Mesenteric fat pad (tissue), 1 donor: ENCODE data around the gene KCNC2. TPM values are rescaled to one million over a fixed set of nuclear protein-coding genes. Genes with fewer than 3 reads are reported as not detected.

Experiments used
- DNase-seq: peaks from one replicate; pipeline ENCODE4 v3.0.0-alpha.2; 2020; ENCODE audit warnings: low spot score
- total RNA-seq: library from RNA; stranded (reverse); fragmentation: NEBNext Ultra II Directional; extraction: Animal tissue kit (Norgen Biotek cat#: 25700); gene quantifications from one replicate; pipeline ENCODE4 v1.2.1, GENCODE V29; 2021
- donor health status: DM: yes; HTN: yes; CAD: no.

KCNC2 gene
- total RNA-seq, 1 donor from 2014 or later = not detected

DNA sequence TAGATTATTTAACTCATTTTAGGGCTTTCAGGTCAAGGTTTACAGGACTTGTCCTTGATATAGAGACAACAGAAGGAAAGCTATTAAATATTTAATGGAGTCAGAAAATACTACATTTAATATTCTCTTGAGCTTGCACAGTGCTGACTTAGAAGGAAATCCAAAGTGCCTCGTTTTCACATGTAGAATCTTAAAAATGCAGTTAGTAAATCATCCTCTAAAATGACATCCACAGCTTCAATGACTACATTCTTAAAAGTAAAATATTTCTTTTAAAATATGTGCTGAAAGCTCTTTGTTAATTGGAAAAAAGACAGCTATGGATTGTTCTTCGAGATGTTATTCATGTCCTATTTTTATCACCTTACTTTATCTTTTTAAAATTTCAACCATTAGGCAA is 146.9 kb downstream of the KCNC2 start:
- no peak for DNase-seq

DNA sequence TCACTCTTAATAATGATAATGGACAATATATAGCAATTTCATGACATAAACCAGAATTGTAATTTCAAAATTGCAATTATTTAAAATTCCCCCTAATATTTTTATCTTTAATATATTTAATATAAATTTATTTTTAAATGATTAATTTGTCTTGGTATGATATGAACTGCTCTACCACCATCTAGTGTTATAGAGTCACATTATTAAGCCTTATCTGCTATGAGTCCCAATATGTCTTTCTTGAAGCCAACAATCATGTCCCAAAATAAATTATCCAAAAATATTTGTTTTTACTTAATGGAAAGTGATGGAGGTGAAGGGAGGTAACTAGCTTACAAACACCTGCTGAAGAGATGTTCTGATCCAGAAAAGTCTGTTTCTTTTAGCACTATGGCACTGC is 151.4 kb downstream of the KCNC2 start:
- DNase-seq = no peak

DNA sequence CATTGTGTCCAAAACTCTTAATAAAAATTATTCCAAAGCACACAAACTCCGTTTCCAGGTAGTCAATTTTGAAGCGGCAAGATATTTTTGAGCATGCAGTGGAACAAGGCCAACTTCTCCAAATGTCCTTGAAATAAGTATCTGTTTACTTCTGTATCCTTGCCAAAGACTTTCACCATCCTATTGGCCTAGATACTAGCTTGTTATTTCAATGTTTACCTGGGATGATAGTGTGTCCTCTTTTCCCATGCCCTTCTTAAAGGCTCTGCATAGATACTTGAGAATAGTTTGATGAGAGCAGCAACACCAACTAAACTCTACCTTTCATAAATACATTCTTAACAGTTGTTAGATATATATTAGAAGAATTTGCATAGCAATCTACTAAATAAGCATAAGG is 160.9 kb downstream of the KCNC2 start:
- no peak for DNase-seq

DNA sequence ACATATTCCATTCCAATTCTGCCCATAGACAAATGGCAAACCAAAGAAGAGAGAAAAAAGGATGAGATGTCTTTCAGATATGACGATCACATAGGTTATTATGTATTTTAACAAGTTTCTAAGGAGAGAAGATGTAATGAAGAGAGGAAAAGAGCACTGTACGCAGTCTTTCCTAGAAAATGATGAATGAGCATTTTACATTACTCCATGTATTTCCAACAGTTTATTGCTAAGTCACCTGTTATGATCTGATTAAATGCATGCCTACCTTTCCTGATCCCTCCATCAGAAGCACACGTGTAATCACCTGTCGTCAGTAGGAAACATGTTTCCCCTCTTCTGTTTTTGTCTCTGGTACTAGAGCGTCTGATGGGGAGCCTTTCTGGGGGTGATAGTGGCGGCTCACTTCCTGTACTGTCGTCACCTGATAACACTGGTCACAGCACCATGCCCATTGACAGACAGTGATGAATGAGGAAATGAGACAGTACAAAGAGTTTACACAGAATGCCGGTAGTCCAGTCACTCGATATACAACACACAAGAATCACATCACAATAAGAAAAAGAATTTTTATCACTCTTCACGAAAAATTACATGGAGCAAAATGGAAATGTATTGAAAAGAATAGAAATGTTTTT is 161.6 kb downstream of the KCNC2 start:
- no peak for DNase-seq

DNA sequence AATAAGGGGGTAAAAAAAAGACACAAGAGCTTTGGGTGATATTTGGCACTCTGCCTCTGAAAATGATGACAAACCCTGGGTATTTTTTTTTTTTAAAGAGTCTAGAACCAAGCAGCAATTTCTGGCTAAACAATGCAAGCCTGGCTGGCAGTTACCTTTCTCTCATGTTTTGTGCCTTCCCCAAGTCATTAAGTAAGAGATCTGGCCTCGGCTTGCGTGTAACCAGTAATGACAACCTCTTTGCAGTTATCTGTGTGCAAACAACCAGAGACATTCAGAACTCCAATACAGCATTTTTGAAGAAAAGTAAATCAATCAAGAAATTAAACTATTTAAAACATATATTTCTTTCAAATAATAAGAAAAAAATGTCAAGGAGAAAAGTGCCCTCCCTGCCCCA is 167.5 kb downstream of the KCNC2 start:
- no peak for DNase-seq

DNA sequence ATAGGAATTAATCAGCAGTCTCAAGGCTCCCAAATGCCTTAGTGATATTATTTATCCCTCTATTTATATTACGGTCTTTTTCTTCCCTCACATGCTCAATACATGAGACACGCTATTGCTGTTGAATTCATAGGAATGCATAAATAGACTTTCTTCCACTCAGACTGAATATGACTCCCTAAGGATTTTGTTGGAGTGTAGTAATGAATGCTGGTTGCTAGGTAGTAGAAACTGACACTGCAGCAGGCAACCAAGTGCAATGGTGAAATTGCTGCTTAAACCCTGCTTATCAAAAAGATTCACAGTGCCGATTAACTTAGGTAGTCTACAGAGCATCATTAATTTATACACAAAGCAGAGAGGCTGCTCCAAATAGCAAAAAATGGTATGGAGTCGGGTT is 168.2 kb downstream of the KCNC2 start:
- DNase-seq = no peak

DNA sequence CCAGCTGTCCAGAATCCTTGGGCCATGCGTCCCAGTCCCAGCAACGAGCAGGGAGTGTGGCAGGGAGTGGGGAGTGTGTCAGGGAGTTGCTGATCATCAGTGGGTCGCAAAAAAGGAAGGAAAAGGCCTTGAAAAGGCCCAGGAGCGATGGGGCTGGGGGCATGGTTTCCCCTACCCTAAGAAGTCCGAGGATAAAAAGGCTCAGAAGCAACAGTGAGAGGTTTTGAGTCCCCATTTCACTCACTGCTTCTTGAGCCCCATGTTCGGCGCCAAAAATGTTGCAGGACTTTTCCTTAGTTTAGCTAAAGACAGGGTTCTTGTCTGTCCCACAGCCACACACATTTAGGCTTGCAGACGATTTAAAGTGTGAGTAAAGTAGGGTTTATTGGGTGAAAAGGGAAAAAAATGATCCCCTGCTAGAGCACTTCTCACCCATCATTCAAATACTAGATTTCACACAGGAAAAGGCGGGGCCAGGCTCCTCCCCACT is 189.5 kb downstream of the KCNC2 start:
- DNase-seq = no peak

DNA sequence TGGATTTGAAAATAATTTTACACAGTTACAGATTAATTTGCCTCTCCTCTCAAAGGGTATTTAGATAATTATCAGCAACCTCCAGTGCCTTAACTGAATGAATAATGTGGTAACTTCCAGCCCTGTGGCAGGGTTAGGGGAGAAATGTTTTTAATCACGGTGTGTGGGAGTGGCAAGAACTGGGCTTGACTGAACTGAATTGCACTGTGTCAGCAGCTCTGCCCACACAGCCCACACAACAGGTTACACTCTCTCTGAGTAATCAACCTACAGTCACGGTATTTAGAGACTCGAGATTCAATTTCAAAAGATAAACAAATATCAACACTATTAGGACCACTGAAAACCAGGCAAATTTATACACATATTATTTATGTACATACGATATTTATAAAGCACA is 198.5 kb downstream of the KCNC2 start:
- DNase-seq = no peak

DNA sequence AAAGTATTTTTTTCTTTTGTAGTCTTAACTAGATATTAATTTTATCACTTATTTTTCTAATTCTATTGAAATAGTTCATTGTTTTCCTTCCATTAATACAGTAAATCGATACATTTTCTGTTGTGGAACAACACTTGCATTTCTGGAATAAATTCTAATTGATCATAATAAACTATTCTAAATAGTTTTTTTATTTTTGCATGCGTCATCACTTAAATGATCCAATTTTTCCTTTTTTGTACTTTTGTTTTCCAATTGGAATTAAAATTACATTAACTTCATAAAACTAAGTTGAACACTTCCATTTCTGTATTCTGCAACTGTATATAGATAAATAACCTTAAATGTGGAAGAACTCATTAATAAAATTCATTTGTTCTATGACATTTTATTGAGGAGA is 202.5 kb downstream of the KCNC2 start:
- no peak for DNase-seq

DNA sequence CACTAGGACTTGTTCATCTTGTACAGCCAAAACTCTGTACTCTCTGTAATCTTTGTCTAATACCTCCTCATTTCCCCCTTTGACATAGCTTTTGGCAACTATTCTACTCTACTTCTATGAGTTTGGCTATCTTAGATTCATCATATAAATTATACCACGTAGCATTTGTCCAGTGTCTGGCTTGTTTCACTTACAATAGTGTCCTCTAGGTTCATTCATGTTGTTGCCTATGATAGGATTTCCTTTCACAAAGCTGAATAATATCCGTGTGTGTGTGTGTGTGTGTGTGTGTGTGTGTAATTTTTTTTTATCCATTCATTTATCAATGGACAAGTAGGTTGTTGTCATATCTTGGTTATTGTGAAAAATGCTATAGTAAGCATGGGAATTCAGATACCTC is 209.5 kb downstream of the KCNC2 start:
- no peak for DNase-seq

DNA sequence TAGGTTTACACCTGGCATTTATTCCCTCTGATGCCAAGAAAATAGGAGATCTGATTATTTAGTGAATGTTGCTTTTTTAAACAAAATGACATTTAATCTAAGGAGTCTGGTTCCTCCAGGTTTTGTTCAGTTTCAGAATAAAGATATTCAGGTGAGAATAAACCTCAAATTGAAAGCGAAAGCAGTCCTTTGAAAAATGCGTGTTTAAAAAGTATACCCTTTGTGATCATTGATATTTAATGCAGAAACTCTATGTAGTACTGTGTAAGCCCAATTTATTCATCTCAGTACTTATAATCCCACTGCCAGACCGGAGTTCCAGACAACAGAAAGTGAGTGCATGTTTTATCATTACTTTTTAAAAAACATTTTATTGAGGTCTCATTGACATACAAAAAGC is 210.2 kb downstream of the KCNC2 start:
- DNase-seq = no peak

Other genes with a start within 250 kb of the KCNC2 start
- gene CAPS2, start 120.5 kb upstream of the KCNC2 start, total RNA-seq = 6.4 TPM
- gene GLIPR1L1, start 124.8 kb upstream of the KCNC2 start, total RNA-seq = not detected
- gene GLIPR1L2, start 181.2 kb upstream of the KCNC2 start, total RNA-seq = 1.1 TPM